HG02840 (cell line): Measurements from ENCODE around the gene AK5.
"Not testable (repeated sequence)": the region's sequence is repeated elsewhere in the genome, so short reads cannot be mapped to it uniquely, and the experiment has no call there.

Source experiments
- ATAC-seq: cut with Tn5 transposase; IDR thresholded peaks from one replicate; pipeline ENCODE4 v1.9.1; 2021; ENCODE audit warnings: mild to moderate bottlenecking, moderate library complexity, moderate number of reproducible peaks; ENCODE audit not compliant: unreplicated experiment, low FRiP score

The AK5 gene

DNA sequence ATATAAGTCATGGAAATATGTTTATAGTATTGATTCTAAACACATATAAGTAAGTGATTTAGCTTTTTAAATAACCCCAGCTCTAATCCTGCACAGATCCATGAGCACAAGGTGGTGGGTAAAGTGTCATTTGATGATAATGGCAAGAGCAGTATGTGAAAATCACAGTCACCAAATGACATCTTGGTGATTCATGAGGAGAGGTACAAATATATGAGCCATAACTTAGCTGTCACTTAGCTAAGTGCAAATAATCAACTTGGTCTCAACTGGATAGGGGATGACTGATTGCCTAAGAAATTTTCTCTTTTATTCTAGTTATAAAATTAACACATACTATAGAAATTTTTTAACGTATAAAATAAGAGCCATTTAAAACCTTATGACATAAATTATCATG lies 202.5 kb downstream of the AK5 start:
- no peak for ATAC-seq

DNA sequence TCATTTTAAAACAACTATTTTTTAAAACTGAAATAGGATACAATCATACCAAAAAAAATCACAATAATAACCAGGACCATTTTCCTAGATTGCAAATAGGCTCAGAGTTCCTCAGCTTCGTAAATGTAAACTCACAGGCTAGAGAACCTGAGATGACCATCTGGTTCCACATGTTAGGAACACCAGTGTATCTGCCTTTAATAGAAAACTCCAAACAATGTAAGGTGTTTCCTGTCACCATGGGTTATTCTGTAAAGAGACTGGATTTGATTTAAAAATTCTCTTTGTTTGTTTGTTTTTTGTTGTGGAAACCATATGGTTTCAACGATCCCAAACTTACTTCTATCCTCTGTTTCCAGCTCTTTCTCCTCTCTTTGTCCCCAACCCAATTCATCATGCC lies 203.1 kb downstream of the AK5 start:
- ATAC-seq: no peak

DNA sequence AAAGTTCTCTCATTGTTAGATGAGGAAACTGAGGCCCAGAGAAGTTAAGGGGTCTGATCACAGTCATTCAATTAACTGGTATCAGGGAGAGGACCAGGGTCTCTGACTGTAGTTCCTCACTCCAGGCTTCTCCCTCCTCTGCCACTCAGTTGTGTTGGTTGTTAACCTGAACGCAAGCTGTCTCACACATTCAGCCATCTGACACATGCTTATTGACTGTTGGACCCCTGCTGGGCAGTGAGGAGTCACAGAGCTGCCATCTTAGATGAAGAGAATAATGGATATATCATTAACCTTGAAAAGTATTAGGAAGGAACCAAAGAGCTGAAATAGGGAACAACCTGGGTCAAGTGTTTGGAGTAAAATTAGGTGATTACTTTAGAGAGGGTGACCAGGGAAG lies 205.8 kb downstream of the AK5 start:
- ATAC-seq: no peak

DNA sequence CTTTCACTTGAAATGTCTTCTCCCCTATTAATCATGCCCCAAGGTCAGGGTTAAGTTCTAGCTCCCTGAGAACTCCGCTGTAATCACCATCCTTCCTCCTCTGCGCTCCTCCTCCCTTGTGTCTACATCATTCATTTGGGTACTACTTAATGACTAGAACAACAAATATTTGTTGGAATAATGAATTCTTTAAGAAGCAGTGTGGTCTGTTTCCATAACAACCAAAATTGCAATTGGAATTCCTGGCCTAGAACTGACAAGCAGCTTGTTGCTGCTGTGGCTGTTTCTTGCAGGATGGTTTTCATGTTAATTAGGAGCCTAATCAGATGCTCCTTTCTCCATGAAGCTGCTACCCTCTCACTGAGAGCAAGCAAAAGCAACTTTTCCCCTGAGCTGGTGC lies 208.1 kb downstream of the AK5 start:
- ATAC-seq: no peak

DNA sequence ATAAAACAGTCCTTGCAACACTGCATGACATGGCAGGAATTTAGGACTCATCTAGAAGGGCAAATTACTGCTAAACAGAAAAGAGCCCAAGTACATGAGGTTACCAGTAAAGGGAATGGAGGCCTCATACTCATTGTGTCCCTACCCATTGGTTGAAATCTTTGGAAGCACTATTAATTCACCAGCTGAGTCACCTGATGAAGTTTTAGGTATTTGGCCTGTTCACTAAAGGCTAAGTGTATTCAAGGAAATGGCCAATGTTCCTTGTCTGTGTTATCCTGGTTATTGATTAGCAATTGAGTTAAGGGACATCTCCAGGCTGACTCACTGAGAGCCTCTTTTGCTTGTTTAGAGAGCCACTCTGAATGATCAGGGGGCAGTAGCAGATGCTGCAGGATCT lies 212.2 kb downstream of the AK5 start:
- no peak for ATAC-seq

DNA sequence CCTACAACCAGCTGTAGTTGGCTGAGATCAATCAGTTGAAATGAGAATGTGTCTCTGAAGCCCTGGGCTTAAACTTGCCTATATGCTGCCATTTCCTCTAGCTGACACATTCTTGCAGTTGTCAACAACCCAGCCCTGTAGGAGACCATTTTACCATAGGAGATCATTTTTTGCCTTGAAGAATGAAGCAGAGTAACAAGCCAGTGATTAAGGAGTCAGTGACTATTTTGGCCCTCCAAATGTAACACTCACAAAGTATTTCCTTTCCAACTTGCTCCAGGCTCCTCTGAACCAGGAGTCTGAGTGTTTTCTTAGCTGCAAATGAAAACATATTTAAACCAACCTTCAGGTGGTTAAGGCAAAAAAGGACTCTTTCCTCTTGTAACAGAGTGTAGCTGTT lies 217.1 kb downstream of the AK5 start:
- ATAC-seq: no peak

DNA sequence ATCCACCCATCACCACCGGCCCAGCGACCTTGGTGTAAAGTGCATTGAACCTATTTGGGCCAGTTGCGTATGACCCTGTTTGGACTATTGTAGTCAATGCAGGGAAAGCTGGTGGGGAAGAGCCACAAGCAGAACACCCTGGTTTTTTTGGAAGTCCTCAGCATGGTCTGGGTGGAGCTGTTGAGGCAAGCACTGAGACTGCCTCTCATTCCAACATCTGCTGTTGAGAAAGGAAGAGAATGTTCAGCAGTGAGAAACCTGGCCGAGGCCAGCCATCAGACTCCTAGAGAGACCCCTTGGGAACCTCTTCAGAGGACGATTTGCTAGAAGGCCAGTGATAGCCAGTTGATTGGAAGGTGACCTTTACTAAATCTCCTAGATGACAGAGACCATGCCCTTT lies 217.6 kb downstream of the AK5 start:
- no peak for ATAC-seq

DNA sequence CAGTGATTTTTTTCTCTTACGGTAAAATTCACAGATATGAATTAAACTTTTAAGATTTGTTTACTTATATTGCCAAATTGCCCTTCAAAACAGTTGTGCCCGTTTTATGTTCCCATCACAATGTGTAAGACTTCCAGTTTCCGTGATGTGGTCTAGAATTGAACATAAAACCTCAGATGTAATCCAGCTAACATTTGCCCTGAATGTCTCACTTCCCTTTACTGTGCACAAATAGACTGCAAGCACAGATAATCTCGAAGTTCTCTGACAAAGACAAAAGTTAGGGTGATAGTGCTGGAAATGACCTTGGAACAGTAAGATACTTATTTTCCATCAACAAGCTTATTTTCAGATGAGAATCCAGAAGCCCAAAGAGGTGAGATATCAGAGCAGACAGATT lies 223.2 kb downstream of the AK5 start:
- no peak for ATAC-seq

DNA sequence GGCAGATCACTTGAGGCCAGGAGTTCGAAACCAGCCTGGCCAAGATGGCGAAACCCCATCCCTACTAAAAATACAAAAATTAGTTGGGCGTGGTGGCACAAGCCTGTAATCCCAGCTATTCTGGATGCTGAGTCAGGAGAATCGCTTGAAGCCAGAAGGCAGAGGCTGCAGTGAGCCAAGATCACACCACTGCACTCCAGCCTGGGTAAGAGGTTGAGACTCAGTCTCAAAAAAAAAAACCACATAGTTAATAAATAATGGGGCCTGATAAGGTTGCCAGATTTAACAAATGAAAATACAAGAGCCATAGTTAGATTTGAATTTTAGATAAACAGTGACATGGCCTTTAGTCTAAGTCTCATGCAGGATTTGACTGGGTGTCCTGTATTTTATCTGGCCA lies 225.0 kb downstream of the AK5 start:
- ATAC-seq: no peak

DNA sequence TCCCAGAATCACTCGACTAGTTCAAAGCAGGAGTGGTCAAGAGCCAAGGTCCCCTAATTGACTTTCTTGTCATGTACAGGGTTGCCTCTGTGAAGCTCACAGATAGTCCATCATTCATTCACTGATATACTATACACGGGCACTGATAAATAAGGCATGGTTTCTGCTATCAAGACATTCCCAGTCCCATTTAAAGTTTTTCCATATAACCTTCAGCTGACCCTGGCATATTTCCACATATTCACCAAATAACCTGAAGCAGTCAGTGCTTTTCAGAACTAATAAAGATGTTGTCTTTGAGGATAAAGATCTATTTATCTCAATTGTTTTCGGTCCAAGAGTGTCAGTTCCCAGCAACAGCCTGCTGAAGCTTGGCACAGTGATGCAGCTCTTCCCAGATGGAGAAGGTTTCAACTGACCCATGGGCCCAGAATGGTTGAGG lies 227.3 kb downstream of the AK5 start:
- ATAC-seq: no peak

DNA sequence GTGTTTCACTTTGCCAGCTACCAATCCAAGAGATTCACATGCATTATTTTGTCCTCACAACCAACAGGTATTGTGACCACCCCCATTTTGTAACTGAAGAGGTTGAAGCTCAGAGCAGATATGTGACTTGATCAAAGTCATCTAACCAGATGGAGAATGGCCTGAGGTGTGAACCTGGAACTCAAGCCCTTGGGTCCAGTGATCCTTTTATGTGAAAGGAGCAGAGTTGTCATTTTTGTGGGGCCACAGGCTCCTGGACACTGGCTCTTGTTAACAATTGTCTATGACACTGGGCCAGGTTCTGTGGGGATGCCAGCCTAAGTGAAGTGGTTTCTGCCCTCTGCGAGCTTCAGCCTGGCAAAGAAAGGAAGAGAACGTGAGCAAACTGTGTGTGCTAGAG lies 228.1 kb downstream of the AK5 start:
- ATAC-seq: no peak

DNA sequence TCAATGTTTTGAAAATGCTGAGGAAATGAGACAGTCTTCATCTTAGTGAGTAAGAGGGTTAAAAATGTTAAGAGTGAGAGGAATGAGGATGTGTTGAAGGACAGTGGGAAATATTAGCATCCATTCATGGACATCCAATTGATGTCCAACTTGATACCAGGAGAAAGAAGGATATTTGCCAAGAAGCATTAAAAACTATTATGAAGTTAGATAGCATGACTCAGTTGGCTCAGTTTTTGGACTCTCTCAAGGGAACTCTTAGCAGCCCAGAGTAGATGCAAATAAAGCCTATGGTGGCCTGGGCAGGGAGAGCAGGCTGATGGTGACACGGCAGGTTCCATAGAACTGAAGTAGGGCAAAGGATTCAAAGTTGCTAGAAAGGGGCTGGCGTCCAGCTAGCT lies 229.6 kb downstream of the AK5 start:
- no peak for ATAC-seq

DNA sequence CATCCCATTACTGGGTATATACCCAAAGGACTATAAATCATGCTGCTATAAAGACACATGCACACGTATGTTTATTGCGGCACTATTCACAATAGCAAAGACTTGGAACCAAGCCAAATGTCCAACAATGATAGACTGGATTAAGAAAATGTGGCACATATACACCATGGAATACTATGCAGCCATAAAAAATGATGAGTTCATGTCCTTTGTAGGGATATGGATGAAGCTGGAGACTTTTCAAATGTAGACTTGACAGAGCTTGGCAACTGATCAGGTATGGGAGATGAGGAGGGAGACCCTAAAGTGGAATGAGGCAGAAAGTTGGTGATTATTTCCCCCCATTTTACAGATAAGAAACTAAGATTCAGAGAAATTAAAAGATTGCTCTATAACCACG lies 230.8 kb downstream of the AK5 start:
- ATAC-seq: not testable (repeated sequence)

DNA sequence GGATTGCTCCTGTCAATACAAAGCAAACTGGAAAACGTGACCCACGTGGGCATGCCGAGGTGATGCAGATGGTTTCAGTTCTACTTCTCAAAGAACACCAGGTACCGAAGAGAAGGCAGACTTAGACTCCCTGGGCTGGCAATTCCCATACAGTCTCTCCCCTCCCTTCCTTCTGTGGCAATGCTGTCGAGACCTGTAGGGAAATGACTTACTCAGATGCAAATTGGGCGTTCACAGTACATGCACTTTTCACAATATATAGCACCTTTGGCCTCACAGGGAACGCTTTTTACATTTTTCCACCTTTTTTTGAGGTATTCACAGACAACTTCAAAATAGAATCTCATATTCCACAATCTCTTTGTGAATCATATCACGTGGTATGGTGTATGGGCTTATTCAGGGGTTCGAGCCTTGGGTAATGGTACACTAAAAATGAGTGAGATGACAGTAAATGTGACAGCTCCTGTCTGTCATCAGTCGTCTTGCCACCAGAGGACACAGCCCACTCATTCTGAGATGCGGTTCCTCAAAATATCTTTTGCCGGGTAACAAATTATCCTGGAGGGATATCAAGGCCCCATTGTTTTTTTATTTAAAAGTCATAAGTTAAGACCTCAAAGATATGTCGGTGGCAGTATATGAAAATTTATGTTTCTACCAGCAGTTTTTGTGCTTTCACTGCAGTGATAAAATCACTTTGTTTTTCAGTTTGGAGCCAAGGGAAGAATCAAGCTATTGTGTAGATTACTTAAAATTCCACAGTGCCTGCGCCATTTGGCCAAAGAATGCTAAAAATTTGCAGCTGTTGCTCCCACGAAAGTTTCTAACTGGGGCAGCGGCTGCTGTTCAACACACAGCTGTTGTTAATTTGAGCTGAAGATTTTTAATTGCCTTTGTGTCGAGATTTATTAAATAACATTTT lies 232.3 kb downstream of the AK5 start:
- ATAC-seq: no peak

DNA sequence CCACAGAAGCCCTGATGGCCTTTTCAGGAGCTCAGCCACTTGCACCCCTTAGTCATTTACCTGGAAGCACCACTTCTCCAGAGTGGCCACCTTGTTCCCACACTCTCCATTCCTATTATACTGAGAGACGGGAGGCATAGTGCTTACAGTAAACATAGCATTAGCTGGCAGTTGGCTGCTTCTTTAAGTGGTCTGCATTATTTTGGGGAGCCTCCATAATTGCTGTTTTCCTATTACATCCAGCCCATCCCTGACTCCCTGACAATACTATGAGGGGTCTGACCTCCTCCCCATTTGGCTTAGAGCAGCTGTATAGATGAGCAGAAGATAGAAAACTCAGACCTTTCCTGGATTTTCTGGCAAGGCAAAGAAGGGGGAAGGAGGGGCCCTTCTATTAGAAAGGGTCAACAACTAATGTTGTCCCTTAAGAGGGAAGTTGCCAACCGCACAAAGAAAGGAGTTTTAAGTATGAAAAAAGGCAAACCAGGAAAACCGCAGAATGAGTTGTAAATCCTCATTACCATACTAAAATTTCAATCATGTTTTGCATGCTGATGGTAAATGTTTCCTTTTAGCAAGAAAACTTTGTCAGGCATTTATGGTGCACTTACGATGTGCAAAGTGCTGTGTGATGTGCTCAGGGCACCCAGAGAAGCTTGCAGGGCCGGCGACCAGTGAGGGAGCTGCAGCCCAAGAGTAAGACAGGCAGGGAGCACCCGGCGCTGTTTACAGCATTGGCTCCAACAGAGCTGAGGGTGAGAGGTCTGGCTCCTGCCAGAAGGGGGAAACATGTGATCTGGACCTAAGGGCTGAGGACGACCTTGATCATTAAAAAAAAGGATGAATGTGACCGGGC lies 233.3 kb downstream of the AK5 start:
- ATAC-seq: no peak

DNA sequence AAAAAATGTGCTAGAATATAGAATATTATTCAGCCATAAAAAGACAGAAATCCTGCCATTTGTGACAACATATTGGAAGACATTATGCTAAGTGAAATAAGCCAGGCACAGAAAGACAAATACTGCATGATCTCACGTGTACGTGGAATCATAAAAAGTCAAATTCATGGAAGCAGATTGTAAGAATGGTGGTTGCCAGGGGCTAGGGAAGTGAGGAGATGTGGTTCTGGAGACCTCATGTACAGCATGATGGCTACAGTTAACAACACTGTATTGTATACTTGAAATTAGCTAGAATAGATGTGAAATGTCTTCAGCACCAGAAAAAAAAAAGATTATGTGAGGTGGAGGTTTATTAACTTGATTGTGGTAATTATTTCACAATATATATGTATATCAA lies 234.3 kb downstream of the AK5 start:
- no peak for ATAC-seq

DNA sequence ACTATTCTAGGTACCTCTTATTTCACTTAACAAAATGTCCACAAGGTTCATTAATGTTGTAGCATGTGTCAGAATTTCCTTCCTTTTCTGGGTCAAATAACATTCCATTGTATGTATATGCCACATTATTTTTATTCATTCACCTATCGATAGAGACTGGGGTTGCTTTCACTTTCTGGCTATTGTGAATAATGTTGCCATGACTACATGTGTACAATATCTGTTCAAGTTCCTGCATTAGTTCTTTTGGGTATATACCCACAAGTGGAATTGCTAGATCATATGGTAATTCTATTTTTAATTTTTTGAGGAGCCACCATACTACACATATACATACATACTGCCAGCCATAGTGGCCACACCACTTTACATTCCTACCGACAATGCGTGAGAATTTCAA lies 242.2 kb downstream of the AK5 start:
- no peak for ATAC-seq

DNA sequence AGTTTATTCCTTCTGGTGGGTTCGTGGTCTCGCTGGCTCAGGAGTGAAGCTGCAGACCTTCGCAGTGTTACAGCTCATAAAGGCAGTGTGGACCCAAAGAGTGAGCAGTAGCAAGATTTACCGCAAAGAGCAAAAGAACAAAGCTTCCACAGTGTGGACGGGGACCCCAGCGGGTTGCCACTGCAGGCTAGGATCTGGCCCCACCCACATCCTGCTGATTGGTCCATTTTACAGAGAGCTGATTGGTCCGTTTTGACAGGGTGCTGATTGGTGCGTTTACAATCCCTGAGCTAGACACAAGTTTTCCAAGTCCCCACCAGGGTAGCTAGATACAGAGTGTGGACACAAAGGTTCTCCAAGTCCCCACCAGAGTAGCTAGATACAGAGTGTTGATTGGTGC lies 249.3 kb downstream of the AK5 start:
- ATAC-seq: not testable (repeated sequence)

DNA sequence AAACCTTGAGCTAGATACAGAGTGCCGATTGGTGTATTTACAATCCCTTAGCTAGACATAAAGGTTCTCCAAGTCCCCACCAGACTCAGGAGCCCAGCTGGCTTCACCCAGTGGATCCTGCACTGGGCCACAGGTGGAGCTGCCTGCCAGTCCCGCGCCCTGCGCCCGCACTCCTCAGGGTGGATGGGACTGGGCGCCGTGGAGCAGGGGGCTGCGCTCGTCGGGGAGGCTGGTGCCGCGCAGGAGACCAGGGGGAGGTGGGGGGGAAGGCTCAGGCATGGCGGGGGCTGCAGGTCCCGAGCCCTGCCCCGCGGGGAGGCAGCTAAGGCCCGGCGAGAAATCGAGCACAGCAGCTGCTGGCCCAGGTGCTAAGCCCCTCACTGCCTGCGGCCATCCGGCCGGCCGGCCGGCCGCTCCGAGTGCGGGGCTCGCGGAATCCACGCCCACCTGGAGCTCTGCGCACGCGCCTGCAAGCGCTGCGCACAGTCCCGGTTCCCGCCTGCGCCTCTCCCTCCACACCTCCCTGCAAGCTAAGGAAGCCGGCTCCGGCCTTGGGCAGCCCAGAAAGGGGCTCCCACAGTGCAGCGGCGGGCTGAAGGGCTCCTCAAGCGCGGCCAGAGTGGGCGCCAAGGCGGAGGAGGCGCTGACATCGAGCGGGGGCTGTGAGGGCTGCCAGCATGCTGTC lies 249.9 kb downstream of the AK5 start:
- not testable (repeated sequence) for ATAC-seq

DNA sequence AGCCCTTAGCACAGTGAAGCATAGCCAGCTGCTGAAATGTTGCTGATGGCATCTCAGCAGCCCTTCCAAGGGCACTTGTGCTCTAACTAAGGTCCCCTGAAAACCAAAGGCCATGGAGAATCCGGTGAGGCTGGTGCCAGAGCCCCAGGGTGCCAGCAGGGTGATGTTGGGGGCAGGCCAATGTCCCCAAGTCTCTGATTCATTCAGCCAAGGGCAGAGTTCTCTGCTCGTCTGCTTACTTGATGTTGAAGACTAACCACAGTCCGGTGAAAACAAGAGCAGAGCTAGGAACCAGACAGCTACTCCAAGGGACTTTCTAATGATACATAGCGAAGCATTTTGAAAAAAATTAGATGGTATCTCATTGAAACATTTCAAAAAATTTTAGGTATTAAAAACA lies 250.8 kb downstream of the AK5 start:
- no peak for ATAC-seq
